ENCODE measurements around the gene SMARCB1. TPM values are rescaled to one million over a fixed set of nuclear protein-coding genes. Genes with fewer than 3 reads are reported as not detected.
"Not testable (repeated sequence)": the region's sequence is repeated elsewhere in the genome, so short reads cannot be mapped to it uniquely, and the experiment has no call there.

Gene SMARCB1
- polyA plus RNA-seq, 1 donor (not counting 4 experiments of a cell fraction or from before 2014, with no cell fraction given): 95.2 TPM

DNA sequence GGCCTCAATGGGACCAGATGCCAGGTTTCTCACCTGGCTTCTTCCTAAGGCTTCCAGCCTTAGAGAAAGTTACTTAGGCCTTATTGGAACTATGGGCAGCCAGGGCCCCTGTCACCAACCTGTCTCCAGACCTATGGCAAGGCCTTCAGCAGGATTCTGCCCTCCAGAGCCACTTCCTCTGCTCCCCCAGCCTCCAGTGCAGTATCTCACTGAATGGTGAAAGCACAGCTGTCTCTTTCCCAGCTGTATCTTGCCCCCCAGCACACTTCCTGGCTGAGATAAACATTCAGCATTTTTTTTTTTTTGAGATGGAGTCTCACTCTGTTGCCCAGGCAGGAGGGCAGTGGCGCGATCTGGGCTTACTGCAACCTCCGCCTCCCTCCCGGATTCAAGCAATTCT is 72.4 kb downstream of the SMARCB1 start:
- Histone ChIP-seq H3K27me3 (ENCODE audit: control insufficient read depth, extremely low read depth, insufficient read depth, low read length) (no peaks in the 10 kb centered on the region), H3K9me3 (ENCODE audit: control insufficient read depth, low read depth, low read length) (no peaks in the 10 kb centered on the region), H3K27ac (ENCODE audit: control insufficient read depth, insufficient read depth, low read length) (no peak overlapping the region), H4K20me1 (ENCODE audit: control insufficient read depth, extremely low read depth, insufficient read depth, low read length) (no peaks in the 10 kb centered on the region), H3K9ac (ENCODE audit: control insufficient read depth, extremely low read depth, insufficient read depth, low read length) (no peak overlapping the region), H3K9me1 (ENCODE audit: control insufficient read depth, extremely low read depth, insufficient read depth, low read length) (no peaks in the 10 kb centered on the region), H3K36me3 (ENCODE audit: control insufficient read depth in 2 of 2, extremely low read depth in 1 of 2, insufficient read depth in 2 of 2, low read length in 2 of 2) (no peaks in the 10 kb centered on the region), H3K79me2 (ENCODE audit: control insufficient read depth, insufficient read depth, low read length) (no peaks in the 10 kb centered on the region), H3K4me2 (ENCODE audit: control insufficient read depth, extremely low read depth, insufficient read depth, low read depth, low read length) (no peak overlapping the region), H2AFZ (ENCODE audit: control insufficient read depth, low read length) (no peak overlapping the region), H3K4me1 (ENCODE audit: control insufficient read depth, extremely low read depth, insufficient read depth, low read length) (peaks cover 10% of the 10 kb centered on the region), H3K4me3 (ENCODE audit: control insufficient read depth in 2 of 3, extremely low read depth in 1 of 3, insufficient read depth in 2 of 3, low read depth in 1 of 3, low read length in 3 of 3) (no peak overlapping the region)
- dilution Hi-C loops (cut with MboI; ENCODE audit: extremely low pct_ligation_motif_present, low sequenced_read_pairs): no loop called here
- no peak for FAIRE-seq
- no peak for DNase-seq (ENCODE audit: low read depth, low spot score)
- TF ChIP-seq EZH2 (IDR thresholded peaks at IDR 0.05; ENCODE audit: low read length) (no peak), CTCF (optimal IDR thresholded peaks at IDR 0.05 in 1 of 3, IDR thresholded peaks at IDR 0.05 in 1 of 3, conservative IDR thresholded peaks at IDR 0.05 in 1 of 3; ENCODE audit: extremely low read depth in 1 of 3, insufficient read depth in 2 of 3, low read length in 3 of 3) (no peak)

DNA sequence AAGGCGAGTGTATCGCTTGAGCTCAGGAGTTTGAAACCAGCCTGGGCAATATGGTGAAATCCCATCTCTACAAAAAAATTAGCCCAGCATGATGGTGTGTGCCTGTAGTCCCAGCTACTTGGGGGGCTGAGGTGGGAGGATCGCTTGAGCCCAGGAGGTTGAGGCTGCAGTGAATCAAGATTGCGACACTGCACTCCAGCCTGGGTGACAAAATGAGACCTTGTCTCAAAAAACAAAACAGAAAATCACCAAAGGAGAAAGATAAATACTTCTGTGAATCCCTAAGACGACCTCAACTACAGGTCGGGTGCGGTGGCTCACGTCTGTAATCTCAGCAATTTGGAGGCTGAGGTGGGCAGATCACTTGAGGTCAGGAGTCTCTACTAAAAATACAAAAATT is 73.4 kb downstream of the SMARCB1 start:
- DNase-seq (ENCODE audit: low read depth, low spot score); H2AFZ ChIP-seq (ENCODE audit: control insufficient read depth, low read length); H3K9ac ChIP-seq (ENCODE audit: control insufficient read depth, extremely low read depth, insufficient read depth, low read length); H3K9me1 ChIP-seq (ENCODE audit: control insufficient read depth, extremely low read depth, insufficient read depth, low read length); H4K20me1 ChIP-seq (ENCODE audit: control insufficient read depth, extremely low read depth, insufficient read depth, low read length); H3K36me3 ChIP-seq (ENCODE audit: control insufficient read depth in 2 of 2, extremely low read depth in 1 of 2, insufficient read depth in 2 of 2, low read length in 2 of 2); dilution Hi-C loops (cut with MboI; ENCODE audit: extremely low pct_ligation_motif_present, low sequenced_read_pairs); H3K79me2 ChIP-seq (ENCODE audit: control insufficient read depth, insufficient read depth, low read length); H3K9me3 ChIP-seq (ENCODE audit: control insufficient read depth, low read depth, low read length); H3K4me2 ChIP-seq (ENCODE audit: control insufficient read depth, extremely low read depth, insufficient read depth, low read depth, low read length); H3K27me3 ChIP-seq (ENCODE audit: control insufficient read depth, extremely low read depth, insufficient read depth, low read length); H3K4me3 ChIP-seq (ENCODE audit: control insufficient read depth in 2 of 3, extremely low read depth in 1 of 3, insufficient read depth in 2 of 3, low read depth in 1 of 3, low read length in 3 of 3); FAIRE-seq; H3K27ac ChIP-seq (ENCODE audit: control insufficient read depth, insufficient read depth, low read length): not testable (repeated sequence)
- peaks cover 10% of the 10 kb centered on the region for H3K4me1 ChIP-seq (ENCODE audit: control insufficient read depth, extremely low read depth, insufficient read depth, low read length)

DNA sequence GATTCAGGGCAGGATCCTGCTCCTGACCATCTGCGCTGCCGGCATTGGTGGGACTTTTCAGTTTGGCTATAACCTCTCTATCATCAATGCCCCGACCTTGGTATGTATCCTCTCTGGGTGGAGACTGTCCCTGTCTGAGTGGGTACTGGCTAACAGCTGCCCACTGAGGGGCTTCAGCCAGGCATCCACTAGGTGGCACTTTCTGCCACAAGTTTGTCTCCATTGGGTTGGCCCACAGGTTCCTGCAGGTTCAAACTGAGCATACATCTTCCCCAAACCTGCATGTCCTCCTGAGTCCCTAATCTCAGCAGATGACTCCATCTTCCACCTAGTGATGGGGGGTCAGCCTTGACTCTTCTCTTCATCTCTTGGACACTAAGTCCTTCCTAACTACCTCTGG is 75.3 kb downstream of the SMARCB1 start:
- Histone ChIP-seq H2AFZ (ENCODE audit: control insufficient read depth, low read length) (no peak overlapping the region), H3K9me1 (ENCODE audit: control insufficient read depth, extremely low read depth, insufficient read depth, low read length) (no peaks in the 10 kb centered on the region), H3K27me3 (ENCODE audit: control insufficient read depth, extremely low read depth, insufficient read depth, low read length) (no peaks in the 10 kb centered on the region), H3K4me1 (ENCODE audit: control insufficient read depth, extremely low read depth, insufficient read depth, low read length) (peaks cover 6% of the 10 kb centered on the region), H3K79me2 (ENCODE audit: control insufficient read depth, insufficient read depth, low read length) (no peaks in the 10 kb centered on the region), H4K20me1 (ENCODE audit: control insufficient read depth, extremely low read depth, insufficient read depth, low read length) (no peaks in the 10 kb centered on the region), H3K4me3 (ENCODE audit: control insufficient read depth in 2 of 3, extremely low read depth in 1 of 3, insufficient read depth in 2 of 3, low read depth in 1 of 3, low read length in 3 of 3) (no peak overlapping the region), H3K4me2 (ENCODE audit: control insufficient read depth, extremely low read depth, insufficient read depth, low read depth, low read length) (no peak overlapping the region), H3K9me3 (ENCODE audit: control insufficient read depth, low read depth, low read length) (no peaks in the 10 kb centered on the region), H3K9ac (ENCODE audit: control insufficient read depth, extremely low read depth, insufficient read depth, low read length) (no peak overlapping the region), H3K27ac (ENCODE audit: control insufficient read depth, insufficient read depth, low read length) (no peak overlapping the region), H3K36me3 (ENCODE audit: control insufficient read depth in 2 of 2, extremely low read depth in 1 of 2, insufficient read depth in 2 of 2, low read length in 2 of 2) (no peaks in the 10 kb centered on the region)
- TF ChIP-seq CTCF (optimal IDR thresholded peaks at IDR 0.05 in 1 of 3, IDR thresholded peaks at IDR 0.05 in 1 of 3, conservative IDR thresholded peaks at IDR 0.05 in 1 of 3; ENCODE audit: extremely low read depth in 1 of 3, insufficient read depth in 2 of 3, low read length in 3 of 3) (peak; percentile 64 to 85 (median 67)), EZH2 (IDR thresholded peaks at IDR 0.05; ENCODE audit: low read length) (no peak)
- FAIRE-seq (no peak), DNase-seq (ENCODE audit: low read depth, low spot score) (no peak)
- dilution Hi-C loops (cut with MboI; ENCODE audit: extremely low pct_ligation_motif_present, low sequenced_read_pairs): no loop called here

DNA sequence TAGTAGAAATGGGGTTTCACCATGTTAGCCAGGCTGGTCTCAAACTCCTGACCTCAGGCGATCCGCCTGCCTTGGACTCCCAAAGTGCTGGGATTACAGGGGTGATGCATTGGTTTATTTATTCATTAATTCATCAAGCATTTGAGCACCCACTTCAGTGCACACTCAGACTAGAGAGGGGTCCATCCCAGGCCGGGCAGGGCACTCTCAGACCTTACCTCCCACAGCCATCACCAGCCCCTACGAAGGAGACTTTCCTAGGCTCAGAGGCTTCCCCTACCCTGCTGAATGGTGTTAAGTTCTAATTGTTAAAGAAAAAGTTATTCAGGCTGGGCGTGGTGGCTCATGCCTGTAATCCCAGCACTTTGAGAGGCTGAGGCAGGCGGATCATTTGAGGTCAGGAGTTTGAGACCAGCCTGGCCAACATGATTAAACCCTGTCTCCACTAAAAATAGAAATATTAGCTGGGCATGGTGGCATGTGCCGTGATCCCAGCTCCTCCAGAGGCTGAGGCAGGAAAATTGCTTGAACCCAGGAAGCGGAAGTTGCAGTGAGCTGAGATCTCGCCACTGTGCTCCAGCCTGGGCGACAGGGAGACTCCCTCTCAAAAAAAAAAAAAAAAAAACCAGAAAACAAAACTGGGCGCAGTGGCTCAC is 77.9 kb downstream of the SMARCB1 start:
- H3K79me2 ChIP-seq (ENCODE audit: control insufficient read depth, insufficient read depth, low read length); H3K4me1 ChIP-seq (ENCODE audit: control insufficient read depth, extremely low read depth, insufficient read depth, low read length); H3K4me2 ChIP-seq (ENCODE audit: control insufficient read depth, extremely low read depth, insufficient read depth, low read depth, low read length); H3K9me3 ChIP-seq (ENCODE audit: control insufficient read depth, low read depth, low read length); dilution Hi-C loops (cut with MboI; ENCODE audit: extremely low pct_ligation_motif_present, low sequenced_read_pairs); DNase-seq (ENCODE audit: low read depth, low spot score); H3K36me3 ChIP-seq (ENCODE audit: control insufficient read depth in 2 of 2, extremely low read depth in 1 of 2, insufficient read depth in 2 of 2, low read length in 2 of 2); H3K4me3 ChIP-seq (ENCODE audit: control insufficient read depth in 2 of 3, extremely low read depth in 1 of 3, insufficient read depth in 2 of 3, low read depth in 1 of 3, low read length in 3 of 3); H3K9me1 ChIP-seq (ENCODE audit: control insufficient read depth, extremely low read depth, insufficient read depth, low read length); FAIRE-seq; H4K20me1 ChIP-seq (ENCODE audit: control insufficient read depth, extremely low read depth, insufficient read depth, low read length); H3K9ac ChIP-seq (ENCODE audit: control insufficient read depth, extremely low read depth, insufficient read depth, low read length); H3K27ac ChIP-seq (ENCODE audit: control insufficient read depth, insufficient read depth, low read length); H2AFZ ChIP-seq (ENCODE audit: control insufficient read depth, low read length); H3K27me3 ChIP-seq (ENCODE audit: control insufficient read depth, extremely low read depth, insufficient read depth, low read length): not testable (repeated sequence)

All from keratinocyte (primary cell).